Spleen (tissue), 7 donors: ENCODE measurements around the gene ADGRD1.

Experiments
- CTCF ChIP-seq, 11 experiments: fragments of 200-600 bp in 7 of 11; fragments of 450-650 bp in 4 of 11; sonication (generic) in 4 of 11; IDR thresholded peaks in 8 of 11; conservative IDR thresholded peaks in 3 of 11; 1 replicate in 7 of 11; 2 replicates in 4 of 11; pipeline versions ENCODE4 v1.4.0 to v1.8.0; 2016 to 2021; ENCODE audit warnings: antibody characterized with exemption in 11 of 11, inconsistent platforms in 4 of 11, mild to moderate bottlenecking in 1 of 11
- POLR2AphosphoS5 ChIP-seq, 3 donors: sonication (generic); formaldehyde crosslinking; IDR thresholded peaks; one replicate each; pipeline ENCODE4 v1.5.1; 2017; ENCODE audit warnings: antibody characterized with exemption in 3 of 3
- donor health status: DM: no; HTN: no; CAD: no; lungs with moderate emphysema.
- donor health status: DM: no; HTN: no; CAD: no.
- donor health status: DM: no; HTN: no; CAD: no.

GRCh38 chr12:131040491-131040890, 86.8 kb downstream of the ADGRD1 start:
- TF ChIP-seq CTCF (IDR thresholded peaks at IDR 0.05 in 8 of 11, conservative IDR thresholded peaks at IDR 0.05 in 3 of 11) (no peak), POLR2AphosphoS5 (IDR thresholded peaks at IDR 0.05) (no peak)
